GM10266 (cell line): Measurements from ENCODE around the gene IFT88.

ENCODE experiments used
- DNase-seq: peaks from one replicate; pipeline ENCODE4 v3.0.0; 2012; ENCODE audit errors: extremely low spot score
- TF ChIP-seq, protein P1 (sequence below): IDR thresholded peaks from 2 replicates; pipeline ENCODE4 v1.5.1; 2012; ENCODE audit warnings: mild to moderate bottlenecking, low read depth; ENCODE audit not compliant: control insufficient read depth, insufficient read depth; ENCODE audit errors: missing control alignments

The IFT88 gene

DNA sequence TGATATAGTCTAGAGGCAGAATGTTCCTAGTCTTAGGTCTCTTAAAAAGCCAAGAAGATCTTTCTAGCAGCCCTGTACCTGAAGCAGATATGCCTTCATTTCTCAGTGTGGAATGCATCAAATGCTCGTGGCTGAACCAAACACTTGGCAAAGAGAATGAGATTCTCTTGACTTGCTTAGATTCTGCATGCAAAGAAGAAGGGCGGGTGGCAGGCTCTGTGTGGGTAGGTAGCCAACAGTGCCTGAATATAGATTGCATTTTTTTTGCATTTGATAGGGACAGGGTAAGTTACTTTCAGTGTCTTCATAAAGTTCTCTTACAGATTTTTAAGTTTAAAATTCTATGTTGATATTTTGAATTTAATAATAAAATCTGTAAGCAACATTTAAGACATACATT lies 27.3 kb downstream of the IFT88 start:
- DNase-seq: no peak
- TF ChIP-seq, protein P1, sequence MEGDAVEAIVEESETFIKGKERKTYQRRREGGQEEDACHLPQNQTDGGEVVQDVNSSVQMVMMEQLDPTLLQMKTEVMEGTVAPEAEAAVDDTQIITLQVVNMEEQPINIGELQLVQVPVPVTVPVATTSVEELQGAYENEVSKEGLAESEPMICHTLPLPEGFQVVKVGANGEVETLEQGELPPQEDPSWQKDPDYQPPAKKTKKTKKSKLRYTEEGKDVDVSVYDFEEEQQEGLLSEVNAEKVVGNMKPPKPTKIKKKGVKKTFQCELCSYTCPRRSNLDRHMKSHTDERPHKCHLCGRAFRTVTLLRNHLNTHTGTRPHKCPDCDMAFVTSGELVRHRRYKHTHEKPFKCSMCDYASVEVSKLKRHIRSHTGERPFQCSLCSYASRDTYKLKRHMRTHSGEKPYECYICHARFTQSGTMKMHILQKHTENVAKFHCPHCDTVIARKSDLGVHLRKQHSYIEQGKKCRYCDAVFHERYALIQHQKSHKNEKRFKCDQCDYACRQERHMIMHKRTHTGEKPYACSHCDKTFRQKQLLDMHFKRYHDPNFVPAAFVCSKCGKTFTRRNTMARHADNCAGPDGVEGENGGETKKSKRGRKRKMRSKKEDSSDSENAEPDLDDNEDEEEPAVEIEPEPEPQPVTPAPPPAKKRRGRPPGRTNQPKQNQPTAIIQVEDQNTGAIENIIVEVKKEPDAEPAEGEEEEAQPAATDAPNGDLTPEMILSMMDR: no peak

DNA sequence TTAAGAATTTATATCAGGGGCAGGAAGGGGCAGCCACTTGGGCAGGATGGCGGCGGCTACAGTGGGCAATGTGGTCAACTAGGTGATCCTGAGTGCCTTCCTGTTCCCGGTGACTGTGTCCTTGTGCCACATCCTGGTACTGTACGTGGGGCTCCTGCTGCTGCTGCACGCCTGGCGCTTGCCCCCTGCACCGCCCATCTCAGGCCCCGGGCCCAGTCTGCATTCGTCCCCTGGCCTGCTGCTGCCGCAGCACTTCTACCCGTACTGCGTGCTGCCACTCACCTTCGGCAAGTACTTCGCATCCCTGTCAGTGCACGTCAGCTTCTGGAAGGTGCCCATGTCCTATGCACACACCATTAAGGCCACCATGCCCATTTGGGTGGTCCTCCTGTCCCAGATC lies 40.1 kb downstream of the IFT88 start:
- DNase-seq: no peak
- TF ChIP-seq, protein P1: no peak

DNA sequence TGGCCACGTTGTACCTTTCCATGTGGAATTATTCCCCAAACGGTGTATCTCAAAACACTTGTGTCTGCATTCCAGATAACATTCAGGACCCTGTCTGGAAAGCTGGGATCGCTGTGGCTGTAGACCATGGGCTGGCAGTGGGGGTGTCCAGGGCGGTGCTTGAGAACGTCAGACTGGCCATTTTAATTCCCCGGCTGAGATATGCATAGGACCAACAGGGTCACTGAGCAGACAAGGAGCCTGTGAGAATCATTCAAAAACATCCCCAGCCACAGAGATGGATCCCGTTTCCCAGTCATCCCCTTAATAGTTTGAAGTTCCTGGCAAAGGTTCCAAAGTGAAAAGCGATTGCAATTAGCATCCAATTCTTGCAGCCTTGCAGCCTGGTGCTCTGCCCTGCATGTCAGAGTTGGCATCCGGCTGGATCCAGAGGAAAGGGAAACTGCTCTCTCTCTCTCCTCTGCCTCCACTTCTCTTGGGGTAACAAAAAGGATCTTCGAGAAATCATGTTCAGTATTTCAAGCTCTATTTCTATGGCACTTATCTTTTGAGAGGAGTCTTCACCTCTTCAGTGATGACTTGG lies 41.6 kb downstream of the IFT88 start:
- TF ChIP-seq, protein P1: no peak
- no peak for DNase-seq

DNA sequence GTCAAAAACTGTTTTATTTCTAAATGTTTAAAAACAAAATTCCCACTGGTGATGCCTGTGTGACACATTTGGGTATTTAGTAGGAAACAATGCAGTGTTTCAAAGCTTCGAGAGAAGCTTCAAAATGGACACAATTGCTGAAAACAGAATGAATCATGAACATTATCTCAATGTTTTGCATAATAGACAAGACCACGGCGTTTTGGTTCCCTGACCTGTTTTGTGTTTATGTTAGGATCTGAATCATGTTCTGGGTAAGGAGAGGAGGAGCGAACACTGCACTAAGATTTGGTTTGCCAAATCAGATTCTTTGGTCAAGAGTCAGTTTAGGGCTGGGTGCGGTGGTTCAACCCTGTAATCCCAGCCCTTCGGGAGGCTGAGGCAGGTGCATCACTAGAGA lies 42.2 kb downstream of the IFT88 start:
- DNase-seq: no peak
- TF ChIP-seq, protein P1: no peak

DNA sequence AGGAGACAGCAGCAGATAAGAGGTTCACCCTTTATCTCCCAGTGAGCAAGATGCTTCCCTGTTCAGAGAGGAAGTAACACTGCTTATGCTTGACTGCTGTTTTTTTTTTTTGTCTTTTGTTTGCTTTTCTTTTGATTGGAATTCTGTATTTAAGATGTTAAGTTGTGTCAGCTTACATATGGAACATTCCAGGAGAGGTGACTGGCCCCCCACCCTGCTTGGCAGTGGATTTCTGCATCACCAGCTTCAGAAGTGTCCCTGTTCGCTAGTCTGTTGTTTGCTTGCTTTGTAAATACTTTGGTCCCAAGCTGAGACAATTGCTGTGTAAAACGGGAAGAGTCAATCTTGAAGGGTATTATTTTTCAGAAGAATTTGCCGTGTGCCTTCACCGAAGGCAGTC lies 43.0 kb downstream of the IFT88 start:
- DNase-seq: no peak
- TF ChIP-seq, protein P1: no peak

DNA sequence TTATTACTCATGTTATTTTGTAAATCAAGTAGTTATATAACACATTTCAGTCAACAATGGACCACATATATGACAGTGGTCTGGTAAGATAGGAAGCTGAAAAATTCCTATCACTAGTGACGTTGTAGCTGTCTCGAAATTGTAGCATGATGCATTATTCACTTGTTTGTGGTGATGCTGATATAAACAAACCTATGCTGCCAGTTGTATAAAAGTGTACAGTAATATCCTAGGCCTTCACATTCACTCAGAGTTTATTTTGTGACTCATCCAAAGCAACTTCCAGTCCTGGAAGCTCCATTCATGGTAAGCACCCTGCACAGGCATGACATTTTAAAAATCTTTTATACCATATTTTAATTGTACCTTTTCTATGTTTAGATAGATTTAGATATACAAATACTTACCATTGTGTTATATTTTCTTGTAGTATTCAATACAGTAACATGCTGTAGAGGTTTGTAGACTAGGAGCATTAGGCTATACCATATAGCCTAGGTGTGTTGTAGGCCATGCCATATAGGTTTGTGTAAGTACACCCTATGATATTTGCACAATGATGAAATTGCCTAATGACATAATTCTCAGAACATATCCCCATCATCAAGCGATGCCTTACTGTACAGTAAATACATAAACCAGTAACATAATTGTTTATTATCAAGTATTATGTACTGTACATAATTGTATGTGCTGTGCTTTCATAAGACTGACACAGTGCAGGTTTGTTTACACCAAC lies 49.3 kb downstream of the IFT88 start:
- TF ChIP-seq, protein P1: no peak
- DNase-seq: no peak

DNA sequence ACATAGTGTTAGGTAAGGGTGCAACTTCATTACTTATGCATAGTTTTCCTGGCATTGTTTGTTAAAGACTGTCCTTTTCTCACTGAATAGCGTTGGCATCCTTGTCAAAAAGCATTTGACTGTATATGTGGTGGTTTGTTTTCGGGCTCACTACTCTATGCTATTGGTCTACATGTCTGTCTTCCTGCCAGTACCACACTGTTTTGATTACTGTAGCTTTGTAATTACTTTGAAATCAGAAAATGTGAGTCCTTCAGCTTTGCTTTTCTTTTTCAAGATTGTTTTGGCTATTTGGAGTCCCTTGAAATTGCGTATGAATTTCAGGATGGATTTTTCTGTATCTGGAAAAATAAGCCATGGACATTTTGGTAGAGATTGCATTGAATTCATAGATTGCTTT lies 56.0 kb downstream of the IFT88 start:
- TF ChIP-seq, protein P1: no peak
- DNase-seq: no peak
